Gastrocnemius medialis (tissue), 4 donors: ENCODE results near the gene NTM.

Experiments used
- CTCF ChIP-seq, 5 experiments: fragments of 450-650 bp in 3 of 5; fragments of 200-600 bp in 2 of 5; sonication (generic) in 2 of 5; IDR thresholded peaks in 4 of 5; conservative IDR thresholded peaks in 1 of 5; 1 replicate in 4 of 5; 2 replicates in 1 of 5; pipeline ENCODE4 v1.5.1; 2016 to 2019; ENCODE audit warnings: antibody characterized with exemption in 5 of 5, mild to moderate bottlenecking in 3 of 5, moderate library complexity in 3 of 5
- POLR2A ChIP-seq, 2 donors: fragments of 450-650 bp; IDR thresholded peaks; one replicate each; pipeline ENCODE4 v1.6.1; 2017; ENCODE audit warnings: antibody characterized with exemption in 2 of 2, mild to moderate bottlenecking in 2 of 2, moderate library complexity in 2 of 2

GRCh38 chr11:131864228-131864627 is 493.8 kb downstream of the NTM start:
- TF ChIP-seq POLR2A (IDR thresholded peaks at IDR 0.05) = no peak
- no peak for TF ChIP-seq CTCF (IDR thresholded peaks at IDR 0.05 in 4 of 5, conservative IDR thresholded peaks at IDR 0.05 in 1 of 5)
